ENCODE measurements around the gene KIAA0232.
"Not testable (repeated sequence)": the region's sequence is repeated elsewhere in the genome, so short reads cannot be mapped to it uniquely, and the experiment has no call there.

The KIAA0232 gene

DNA sequence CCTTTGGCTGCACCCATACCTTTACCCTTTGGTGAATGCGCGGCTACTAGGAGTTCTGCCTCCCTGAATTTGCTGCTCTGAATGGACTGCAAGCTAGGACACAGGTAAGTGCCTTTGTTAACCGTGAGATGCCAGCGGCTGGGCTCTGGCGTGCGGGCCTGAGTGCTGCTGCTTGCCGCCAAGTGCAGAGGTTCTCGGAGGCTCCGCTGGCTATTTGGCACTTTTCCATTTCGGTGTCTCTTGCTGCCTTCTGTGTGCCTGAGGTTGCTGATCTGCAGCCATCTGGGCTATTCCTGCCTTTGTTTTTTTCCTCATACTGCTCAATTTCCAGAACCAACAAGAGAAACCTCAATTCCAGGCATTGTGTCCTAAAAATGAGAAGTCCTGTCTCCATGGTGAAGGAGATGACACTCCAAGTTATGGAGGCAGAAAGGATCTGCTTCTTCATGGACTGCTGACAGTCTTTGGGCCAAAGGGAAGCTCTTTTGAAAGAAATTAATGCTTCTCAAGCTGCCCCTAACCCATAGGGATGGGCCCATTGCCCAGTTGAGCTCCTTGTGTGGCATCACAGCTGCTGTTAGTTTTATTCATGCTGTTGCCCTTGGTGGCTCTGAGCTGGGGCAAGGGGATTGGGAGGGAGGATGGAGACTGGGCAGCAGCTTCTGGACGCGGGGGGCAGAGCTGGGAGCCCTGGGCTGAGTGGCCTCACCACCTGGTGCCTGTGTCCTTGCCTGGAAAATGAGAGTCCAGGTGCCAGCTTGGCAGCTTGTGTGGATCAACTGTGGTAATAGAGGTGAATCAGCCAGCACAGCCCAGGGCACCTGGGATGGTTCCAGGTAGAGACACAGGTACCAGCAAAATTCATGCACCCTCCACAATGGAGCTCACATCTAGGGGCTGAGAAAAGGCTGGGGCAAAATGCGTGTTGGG is 123.3 kb downstream of the KIAA0232 start:
- no peak for DNase-seq (ENCODE audit: low read depth)

DNA sequence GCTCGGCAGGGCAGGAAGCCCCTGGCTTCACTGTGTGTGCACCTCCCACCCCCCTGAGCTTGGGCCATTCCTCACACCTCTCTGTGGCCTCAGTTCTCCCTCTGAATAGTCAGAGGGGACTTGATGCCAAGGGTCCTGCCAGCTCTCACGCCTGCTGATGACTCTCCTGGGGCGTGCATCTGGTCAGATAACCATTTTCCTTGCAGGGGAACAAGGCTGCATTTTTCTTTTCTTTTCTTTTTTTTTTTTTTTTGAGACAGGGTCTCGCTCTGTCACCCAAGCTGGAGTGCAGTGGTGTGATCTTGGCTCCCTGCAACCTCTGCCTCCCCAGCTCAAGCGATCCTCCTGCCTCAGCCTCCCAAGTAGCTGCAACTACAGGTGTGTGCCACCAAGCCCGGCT is 124.0 kb downstream of the KIAA0232 start:
- DNase-seq (ENCODE audit: low read depth): not testable (repeated sequence)

DNA sequence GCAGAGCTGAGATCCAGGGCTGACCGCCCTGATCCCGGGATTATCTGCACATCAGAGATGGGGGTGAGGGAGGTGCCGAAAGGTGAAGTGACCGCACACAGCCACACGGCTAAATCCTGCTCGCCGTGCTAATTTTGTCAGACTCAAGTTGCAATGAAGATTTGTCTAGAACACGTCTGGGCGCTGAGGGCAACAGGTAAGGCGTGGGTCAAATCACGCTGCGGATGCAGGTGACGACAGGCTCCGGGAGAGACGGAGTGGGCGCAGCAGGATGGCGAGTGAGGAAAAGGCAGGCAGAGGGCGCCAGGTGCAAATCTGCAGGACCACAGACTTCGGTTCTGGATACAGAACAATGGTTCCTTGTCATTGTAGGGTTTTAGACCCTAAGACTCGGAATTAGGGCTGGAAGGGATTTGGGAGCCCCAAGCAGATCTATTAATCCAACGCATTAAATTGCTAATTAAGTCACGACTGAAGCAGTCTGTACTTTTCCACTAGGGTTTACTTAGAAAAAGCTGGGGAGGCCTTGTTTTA is 125.2 kb downstream of the KIAA0232 start:
- no peak for DNase-seq (ENCODE audit: low read depth)

DNA sequence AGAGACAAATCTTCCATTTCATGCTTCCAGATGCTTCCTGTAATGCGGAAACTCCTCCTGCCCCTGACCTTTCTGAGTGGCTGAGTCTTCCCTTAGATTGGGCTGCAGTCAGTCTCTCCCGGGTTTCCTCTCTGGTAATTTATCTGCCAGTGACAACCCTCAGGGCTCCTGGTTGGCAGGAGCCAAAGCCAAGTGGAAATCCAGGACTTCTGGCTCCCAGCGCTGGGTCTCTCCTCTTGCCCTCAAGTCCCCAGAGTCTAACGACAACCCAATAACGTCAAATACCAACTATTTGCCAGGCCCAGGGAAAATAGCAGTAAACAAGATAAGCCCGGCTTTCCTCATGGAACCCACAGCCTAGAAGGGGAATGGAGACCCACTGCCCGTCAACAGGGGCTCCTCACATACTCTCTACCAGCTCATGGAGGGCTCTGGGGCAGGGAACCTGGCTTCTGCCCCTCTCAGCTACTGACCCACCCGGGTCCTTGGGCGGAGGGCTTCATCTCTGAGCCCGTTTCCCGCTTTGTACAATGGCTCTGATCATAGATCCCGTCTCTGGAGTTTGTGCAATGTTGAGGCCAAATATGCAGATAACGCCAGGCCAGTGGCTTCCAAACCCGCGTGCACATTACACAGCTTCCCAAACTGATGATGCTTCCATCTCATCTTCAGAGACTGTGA is 126.0 kb downstream of the KIAA0232 start:
- DNase-seq (ENCODE audit: low read depth): no peak

DNA sequence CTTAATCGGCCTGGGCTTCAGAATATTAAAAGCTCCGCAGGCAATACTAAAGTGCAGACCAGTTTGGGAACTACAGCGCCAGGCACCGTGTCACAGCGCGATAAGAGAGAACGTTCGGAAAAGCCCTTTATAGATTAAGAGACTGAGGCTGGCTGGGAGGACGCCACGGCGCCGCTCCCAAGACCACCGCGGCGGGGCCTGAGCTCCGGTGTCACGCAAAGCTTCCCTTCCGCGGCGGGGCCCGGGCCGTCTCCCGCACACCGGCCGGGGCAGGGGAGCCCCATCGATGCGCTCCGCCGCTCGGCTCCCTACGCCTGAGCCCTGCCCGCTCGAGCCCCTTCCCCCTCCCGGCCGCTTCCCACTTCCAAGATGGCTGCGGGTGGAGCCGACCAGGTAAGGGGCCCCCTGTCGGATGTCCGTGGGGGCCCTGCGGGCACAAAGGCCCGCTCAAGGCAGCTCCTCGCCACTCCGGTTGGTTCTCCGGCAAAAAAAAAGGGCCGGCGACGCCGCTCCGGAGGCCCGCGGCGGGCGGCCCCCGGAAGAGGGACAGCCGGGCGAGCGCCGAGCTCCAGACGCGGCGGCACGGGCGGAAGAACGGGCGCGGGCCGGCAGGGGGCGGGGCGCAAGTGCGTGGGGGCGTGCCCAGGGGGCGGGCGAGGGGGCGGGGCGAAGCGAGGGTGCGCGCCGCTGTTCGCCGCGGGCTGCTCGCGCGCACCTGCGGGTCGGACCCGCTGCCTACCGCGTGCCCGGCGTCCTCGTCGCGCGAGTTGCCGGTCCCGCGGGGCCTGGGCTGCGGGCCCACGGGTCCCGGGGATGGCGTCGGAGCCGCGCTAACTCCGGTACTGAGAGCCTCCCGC is 126.8 kb downstream of the KIAA0232 start, which contains the start of gene TBC1D14:
TSS of gene TBC1D14 (plus strand) at position 714 of the 857 bp plus-strand sequence. CDS start 13,564 bp downstream, outside the sequence.
- DNase-seq (ENCODE audit: low read depth): peak; percentile 81

DNA sequence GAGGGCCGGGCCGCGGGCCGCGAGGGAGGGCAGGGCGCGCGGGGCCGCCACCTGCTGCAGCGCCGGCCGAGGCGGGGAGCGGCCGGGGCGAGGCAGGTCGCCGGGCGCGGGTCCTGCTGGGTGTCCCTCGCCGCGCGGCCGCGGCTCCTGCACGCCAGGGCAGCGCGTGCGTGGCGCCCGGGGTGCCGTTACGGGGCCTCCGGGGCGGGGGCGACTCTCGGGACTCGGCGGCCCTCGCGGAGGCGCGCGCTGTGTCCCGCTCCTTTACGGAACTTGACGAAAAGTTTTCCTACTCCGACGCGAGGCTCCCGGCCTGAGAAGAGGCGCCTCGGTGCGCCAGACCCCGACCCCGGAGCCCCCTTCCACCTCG is 127.4 kb downstream of the KIAA0232 start:
- peak; percentile 10 for DNase-seq (ENCODE audit: low read depth)

DNA sequence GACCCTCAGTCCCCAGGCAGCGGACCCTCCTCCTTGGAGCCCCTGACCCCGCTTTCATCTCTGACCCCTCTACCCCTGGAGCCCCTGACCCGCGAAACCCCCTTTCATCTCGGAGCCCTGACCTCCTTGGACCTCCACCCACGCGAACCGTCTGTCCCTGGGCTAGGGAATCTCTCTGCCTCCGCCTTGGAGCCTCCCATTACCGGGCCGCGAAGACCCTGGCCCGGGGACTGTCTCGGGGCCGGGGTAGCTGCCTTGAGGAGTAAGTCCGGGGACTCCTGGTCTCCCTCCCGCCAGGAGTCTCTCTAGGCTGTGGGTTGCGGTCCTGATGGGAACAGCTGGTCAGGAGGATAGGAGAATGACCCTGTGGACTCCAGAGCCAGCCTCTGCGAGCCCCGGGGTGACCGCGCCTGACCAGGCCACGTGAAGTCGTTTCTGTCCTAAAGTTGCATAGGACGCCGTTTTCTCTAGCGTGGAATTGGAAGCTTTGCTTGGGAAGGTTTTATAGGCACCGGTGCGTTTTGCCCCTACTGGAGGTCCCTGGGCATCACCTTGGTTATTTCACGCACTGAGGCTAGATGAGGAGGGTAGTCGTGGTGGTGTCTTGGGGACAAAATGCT is 127.9 kb downstream of the KIAA0232 start:
- no peak for DNase-seq (ENCODE audit: low read depth)

DNA sequence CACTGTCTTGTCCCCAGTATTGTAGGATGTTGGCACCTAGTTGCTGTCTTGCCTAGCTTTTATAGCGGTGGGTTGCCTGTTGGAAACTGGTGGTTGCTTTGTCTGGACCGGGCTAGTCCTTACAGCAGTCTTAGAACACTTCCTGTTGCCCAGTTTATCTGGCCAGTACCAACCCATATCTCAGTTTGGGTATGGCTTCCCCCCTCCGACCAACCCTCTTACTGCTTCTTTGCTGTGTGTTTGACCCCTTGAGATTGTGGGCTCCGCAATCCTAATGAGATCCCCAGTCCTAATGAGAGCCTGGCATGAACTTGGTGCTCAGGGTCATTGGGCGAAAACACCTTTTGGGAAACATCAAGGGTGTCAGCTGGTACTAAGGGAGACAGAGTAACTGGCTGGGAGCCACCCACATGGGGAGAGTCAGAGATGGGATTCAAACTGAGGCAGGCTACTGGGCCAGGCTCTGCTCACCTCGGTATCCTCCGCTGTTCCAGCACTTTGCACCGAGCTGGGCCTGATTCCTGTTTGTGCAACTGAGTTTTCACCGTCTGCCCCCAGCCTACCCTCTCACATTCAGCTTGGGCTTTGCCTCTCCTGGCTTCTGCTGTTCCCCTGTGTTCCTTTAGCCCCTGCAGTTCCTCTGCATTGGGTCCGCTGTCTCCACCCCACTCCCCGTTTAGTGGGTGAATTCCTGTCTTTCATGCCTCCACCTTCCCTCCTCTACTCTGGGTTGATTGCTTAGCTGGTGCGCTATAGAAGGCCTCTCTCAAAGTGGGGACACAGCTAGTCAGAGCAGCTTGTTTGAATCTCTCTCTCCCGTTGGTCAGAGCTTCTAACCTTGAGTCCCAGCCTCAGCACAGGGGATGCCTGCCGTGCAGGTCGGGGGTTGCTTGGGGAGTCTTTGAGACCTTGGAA is 128.7 kb downstream of the KIAA0232 start:
- no peak for DNase-seq (ENCODE audit: low read depth)

DNA sequence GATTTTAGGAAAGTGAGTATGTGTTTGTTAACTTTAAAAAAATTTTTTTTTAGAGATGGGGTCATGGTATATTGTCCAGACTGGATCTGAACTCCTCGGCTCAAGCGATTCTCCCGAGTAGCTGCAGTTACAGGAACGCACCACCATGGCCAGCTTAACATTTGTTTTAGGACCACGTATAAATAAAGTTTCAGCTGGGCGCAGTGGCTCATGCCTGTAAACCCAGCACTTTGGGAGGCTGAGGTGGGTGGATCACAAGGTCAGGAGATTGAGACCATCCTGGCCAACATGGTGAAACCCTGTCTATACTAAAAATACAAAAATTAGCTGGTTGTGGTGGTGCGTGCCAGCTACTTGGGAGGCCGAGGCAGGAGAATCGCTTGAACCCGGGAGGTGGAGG is 129.4 kb downstream of the KIAA0232 start:
- DNase-seq (ENCODE audit: low read depth): not testable (repeated sequence)

DNA sequence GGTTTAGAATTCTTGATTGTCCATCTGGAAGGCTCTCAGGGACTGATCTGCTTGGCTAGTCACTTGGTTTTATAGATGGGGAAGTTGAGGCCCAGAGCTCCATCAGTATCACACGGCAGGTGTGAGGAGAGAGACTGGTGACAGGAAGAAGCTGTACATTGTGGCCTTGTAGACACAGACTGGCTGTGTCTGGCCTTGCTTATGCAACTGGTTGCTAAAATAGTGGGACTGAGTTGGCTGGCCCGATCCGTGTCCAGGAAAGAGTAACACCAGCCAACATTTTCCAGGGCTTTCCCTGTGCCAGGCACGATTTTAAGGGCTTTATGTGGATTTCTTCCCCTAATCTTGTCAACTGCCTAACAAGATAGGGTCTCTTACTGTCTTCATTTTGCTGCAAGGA is 129.9 kb downstream of the KIAA0232 start:
- no peak for DNase-seq (ENCODE audit: low read depth)

DNA sequence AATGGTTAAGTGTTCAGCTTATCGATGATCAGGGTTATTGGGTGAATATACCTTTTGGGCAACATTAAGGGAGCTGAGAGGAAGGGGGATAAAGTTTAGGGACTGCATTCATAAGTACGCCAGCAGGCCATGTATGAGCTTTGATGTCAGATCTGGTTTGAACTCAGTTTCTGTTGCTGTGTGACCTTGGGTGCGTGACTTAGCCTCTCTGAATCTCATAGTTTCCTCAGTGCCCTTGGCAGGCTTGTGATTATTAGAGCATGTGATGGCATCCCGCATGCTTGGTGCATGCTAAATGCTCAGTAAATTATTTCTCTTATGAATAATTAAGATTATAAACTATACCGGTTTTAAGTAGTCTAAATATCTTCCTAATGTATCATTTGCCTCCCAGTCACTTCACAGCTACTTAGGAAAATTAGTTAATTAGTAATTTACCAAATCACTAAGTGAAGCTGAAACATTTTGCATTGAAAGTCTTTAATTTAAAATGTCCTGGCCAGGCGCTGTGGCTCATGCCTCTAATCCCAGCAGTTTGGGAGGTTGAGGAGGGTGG is 130.9 kb downstream of the KIAA0232 start:
- DNase-seq (ENCODE audit: low read depth): no peak

DNA sequence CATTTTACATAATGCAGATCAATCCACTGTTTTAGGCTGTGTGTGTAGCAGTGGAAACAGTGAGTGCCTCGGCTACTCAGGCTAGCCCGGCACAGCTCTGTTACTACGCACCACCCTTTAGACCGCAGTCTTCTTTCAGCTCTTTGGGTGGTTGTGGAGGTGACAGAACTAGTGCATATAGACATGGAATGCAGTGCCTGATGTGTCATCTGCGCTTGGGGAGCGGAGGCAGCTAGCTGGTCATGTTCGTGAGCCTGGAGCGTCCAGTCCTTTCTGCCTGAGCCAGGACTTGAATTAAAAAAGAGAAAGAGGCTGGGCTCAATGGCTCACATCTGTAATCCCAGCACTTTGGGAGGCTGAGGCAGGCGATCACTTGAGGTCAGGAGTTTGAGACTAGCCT is 131.9 kb downstream of the KIAA0232 start:
- no peak for DNase-seq (ENCODE audit: low read depth)

DNA sequence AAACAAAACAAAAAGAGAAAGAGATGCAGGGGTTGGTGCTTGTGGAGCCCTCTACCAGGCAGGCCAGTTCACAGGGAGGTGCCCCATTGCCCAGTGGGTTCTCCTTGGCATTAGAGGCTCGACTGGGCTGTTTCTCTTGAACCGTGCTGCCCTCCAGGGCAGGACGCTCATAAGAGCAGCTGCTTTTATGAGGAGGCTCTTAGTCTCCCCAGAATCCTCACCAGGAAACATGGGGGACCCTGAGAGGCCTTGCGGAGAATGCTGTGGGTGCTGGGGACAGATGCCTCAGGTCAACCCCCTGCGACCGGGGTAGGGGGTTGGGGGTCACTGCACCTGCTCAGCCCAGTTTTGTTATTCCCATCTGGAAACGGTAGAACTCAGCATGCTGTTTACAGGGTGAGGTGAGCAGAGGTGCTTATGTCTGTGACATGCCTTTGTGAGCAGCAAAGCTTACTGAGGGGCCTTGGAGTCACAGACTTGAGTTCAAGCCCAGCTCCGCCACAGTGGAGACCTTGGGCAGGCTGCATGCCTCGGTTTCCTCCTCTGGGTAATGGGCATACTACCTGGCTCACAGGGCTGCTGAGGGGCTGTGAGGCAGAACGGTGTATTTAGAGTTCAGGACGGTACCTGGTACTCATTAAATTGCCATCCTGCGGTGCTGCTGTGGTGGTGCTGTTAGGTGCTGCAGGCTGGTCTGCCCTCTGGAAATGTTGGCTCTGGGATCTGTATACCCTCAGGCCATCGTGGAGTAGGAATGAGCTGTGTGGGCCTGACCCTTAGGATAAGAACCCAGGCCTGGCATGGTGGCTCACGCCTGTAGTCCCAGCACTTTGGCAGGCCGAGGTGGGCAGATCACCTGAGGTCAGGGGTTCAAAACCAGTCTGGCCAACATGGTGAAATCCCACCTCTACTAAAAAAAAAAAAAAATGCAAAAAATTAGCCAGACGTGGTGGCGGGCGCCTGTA is 132.8 kb downstream of the KIAA0232 start:
- no peak for DNase-seq (ENCODE audit: low read depth)

DNA sequence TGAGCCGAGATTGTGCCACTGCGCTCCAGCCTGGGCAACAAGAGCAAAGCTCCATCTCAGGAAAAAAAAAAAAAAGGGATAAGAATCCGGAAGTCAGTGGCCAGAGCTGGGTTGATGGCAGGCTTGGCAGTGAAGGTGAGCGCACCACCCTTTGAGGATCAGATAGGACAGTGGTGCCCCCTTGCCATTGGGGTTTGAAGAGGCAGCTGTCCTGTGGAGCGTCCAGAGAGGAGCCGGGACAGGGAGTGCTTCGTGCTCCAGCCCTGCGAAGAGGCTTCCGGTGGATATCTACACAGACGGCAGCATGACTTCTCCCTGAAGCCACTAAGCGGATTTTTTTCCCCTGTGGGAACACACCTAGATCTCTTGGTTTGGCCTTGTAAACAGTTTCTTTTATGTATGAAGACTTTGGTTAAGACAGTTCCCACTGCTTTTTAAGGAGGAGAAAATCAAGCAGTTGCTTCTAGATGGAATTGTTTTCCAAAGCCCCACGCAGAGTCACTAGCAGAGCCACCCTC is 133.6 kb downstream of the KIAA0232 start:
- DNase-seq (ENCODE audit: low read depth): no peak

DNA sequence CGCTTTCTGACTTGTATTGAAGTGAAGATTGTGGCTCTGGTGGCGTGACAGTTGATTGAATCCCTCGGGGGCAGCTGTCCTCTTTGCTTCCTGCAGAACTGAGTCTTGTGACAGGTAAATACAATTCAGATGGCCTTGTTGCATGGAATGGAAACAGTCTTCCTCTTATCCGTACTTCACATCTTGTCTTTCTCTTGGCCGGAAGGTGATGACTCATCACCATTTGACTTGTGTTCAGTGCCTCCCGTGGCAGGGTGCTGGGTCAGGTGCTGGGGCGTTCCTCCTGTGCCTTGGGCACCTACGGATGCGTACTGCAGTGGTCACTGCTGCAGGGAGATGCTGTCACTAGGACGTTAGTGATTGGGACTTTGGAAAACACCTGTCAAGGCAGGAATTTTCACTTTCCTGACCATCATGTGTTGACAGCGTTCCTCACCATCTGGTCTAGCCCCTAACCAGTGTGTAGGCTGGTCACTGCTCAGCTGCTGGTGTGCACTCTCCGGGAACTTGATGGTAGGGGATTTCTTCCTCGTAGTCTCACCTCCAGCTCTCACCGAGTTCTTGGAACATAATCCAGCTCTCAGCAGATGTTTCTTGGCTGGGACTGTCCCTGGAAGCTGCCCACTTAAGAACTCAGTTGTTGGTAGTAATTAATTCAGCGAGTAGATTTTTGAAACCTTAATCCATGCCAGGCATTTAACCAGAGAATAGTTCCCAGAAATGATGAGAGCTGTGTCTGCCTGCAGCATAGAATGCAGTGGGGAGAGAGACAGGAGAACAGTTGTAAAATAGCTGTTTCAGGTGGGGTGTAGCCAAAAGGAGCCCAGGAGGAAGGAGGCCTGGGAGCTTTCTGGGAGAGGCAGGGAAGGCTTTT is 134.3 kb downstream of the KIAA0232 start:
- DNase-seq (ENCODE audit: low read depth): peak; percentile 56

DNA sequence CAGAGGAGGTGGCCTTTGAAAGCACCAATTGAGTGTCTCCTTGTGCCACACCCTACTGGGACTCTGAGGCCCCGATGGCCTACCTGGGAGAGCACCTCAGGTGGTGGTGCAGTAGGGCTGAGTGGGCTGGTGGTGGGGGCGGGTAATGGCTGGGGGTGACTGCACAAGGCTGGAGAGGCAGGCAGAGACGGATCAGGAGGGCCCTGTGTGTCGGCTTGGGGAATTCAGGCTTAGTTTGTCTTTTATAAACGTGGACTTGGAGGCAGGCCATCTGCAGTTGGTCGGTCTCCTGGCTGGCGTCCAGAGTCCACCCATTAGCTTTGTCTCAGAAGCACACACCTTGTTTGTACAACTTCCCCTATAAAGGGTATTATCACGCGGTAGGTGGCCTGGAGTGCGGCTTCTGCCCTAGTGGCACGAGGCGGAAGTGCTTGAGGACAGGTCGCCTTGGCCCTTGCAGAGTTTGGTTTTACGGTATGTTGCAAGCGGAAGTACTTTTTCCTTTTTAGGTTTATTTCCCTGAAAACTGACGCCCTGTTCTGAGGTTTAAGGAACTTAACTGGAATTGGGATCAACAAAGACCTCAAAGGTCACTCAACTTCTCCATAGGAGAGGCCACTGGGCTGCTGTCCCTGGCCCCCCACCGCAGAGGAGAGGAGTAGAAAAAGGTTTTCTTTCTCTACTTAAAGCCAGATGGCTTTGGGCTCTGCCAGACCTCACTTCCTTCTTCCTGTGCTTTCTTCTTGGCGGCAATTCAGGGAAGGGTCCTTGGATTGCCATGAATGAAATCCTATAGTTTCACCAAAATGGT is 135.1 kb downstream of the KIAA0232 start:
- DNase-seq (ENCODE audit: low read depth): no peak

DNA sequence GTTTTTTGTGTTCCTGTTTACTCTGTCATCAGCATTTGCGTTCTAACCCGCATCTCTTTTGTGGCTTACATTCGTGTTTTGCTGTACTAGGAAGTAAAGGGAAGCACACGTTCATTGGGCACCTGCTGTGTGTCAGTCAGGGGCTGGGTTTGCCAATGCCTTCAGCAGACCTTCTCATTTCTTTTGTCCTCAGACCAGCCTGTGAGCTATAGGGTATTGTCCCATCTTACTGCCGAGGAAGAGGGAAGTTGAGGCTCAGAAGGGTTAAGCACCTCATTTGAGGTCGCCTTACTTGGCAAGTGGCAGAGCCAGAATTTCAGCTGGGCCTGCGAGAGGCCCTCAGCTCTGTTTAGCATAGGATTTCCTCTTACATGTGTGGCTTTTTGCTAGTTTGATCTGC is 135.8 kb downstream of the KIAA0232 start:
- DNase-seq (ENCODE audit: low read depth): no peak

Measured in T follicular helper cell (primary cell).